Subcutaneous abdominal adipose tissue (tissue), 5 donors: ENCODE results near the gene BSG.

Experiments used
- H3K27ac ChIP-seq: one replicate; pipeline ENCODE4 v1.7.0; 2013; ENCODE audit warnings: low read depth, mild to moderate bottlenecking, inconsistent platforms, low read length, moderate library complexity
- H3K27me3 ChIP-seq, 5 donors: one replicate each; pipeline ENCODE4 v1.7.0; 2013; ENCODE audit warnings: low read length in 5 of 5, inconsistent platforms in 1 of 5; ENCODE audit not compliant: control insufficient read depth in 5 of 5, insufficient read depth in 4 of 5
- H3K36me3 ChIP-seq, 5 donors: one replicate each; pipeline ENCODE4 v1.7.0; 2013; ENCODE audit warnings: low read length in 5 of 5; ENCODE audit not compliant: control insufficient read depth in 5 of 5, insufficient read depth in 5 of 5
- H3K4me1 ChIP-seq, 5 donors: one replicate each; pipeline ENCODE4 v1.7.0; 2013; ENCODE audit warnings: low read length in 5 of 5, mild to moderate bottlenecking in 3 of 5, moderate library complexity in 1 of 5; ENCODE audit not compliant: control insufficient read depth in 5 of 5, insufficient read depth in 5 of 5
- H3K4me3 ChIP-seq, 5 donors: one replicate each; pipeline ENCODE4 v1.7.0; 2013; ENCODE audit warnings: low read length in 5 of 5, low read depth in 1 of 5
- H3K9ac ChIP-seq, 5 donors: one replicate each; pipeline ENCODE4 v1.7.0; 2013; ENCODE audit warnings: low read length in 5 of 5, mild to moderate bottlenecking in 4 of 5, moderate library complexity in 3 of 5
- H3K9me3 ChIP-seq, 5 donors: one replicate each; pipeline ENCODE4 v1.7.0; 2013; ENCODE audit warnings: low read length in 5 of 5; ENCODE audit not compliant: control insufficient read depth in 5 of 5
- donor health status: healthy.
- donor health status: healthy.
- donor health status: healthy.
- donor health status: healthy.
- donor health status: healthy.

The BSG gene

GRCh38 chr19:555474-555808 lies 17.0 kb upstream of the BSG start:
- Histone ChIP-seq H3K4me3 (no peak overlapping the region), H3K9ac (no peak overlapping the region), H3K36me3 (no peaks in the 10 kb centered on the region), H3K27ac (no peak overlapping the region), H3K27me3 (peaks cover 0 to 3% (median 2%) of the 10 kb centered on the region in 5 donors), H3K9me3 (no peaks in the 10 kb centered on the region), H3K4me1 (peaks cover 1 to 27% (median 21%) of the 10 kb centered on the region in 5 donors)

- no peaks in the 10 kb centered on the region for H3K9me3 ChIP-seq
- H3K4me1 ChIP-seq = peaks cover 1 to 25% (median 18%) of the 10 kb centered on the region in 5 donors
- no peaks in the 10 kb centered on the region for H3K36me3 ChIP-seq
- H3K27me3 ChIP-seq = peaks cover 0 to 3% (median 0%) of the 10 kb centered on the region in 5 donors
- H3K27ac ChIP-seq = no peak overlapping the region
- H3K4me3 ChIP-seq = no peak overlapping the region
- no peak overlapping the region for H3K9ac ChIP-seq
These were observed 15.6 kb upstream of the BSG start for GRCh38 chr19:556611-557382.

- H3K9ac ChIP-seq = no peak overlapping the region
- no peak overlapping the region for H3K27ac ChIP-seq
- no peaks in the 10 kb centered on the region for H3K9me3 ChIP-seq
- no peaks in the 10 kb centered on the region for H3K27me3 ChIP-seq
- no peak overlapping the region for H3K4me3 ChIP-seq
- peaks cover 1 to 25% (median 18%) of the 10 kb centered on the region in 5 donors for H3K4me1 ChIP-seq
- H3K36me3 ChIP-seq = no peaks in the 10 kb centered on the region
These were observed 13.5 kb upstream of the BSG start for GRCh38 chr19:558770-559439.

GRCh38 chr19:560121-560520 lies 12.3 kb upstream of the BSG start:
- Histone ChIP-seq H3K9ac (no peak overlapping the region), H3K36me3 (no peaks in the 10 kb centered on the region), H3K27me3 (no peaks in the 10 kb centered on the region), H3K9me3 (no peaks in the 10 kb centered on the region), H3K27ac (no peak overlapping the region), H3K4me1 (peaks cover 1 to 22% (median 18%) of the 10 kb centered on the region in 5 donors), H3K4me3 (no peak overlapping the region)

- Histone ChIP-seq H3K9me3 (no peaks in the 10 kb centered on the region), H3K4me3 (no peak overlapping the region), H3K27ac (no peak overlapping the region), H3K36me3 (no peaks in the 10 kb centered on the region), H3K9ac (no peak overlapping the region), H3K27me3 (no peaks in the 10 kb centered on the region), H3K4me1 (peaks cover 0 to 12% (median 6%) of the 10 kb centered on the region in 5 donors)
These were observed 6.0 kb upstream of the BSG start for GRCh38 chr19:566403-566802.

- H3K27me3 ChIP-seq = no peaks in the 10 kb centered on the region
- peaks cover 0 to 17% (median 10%) of the 10 kb centered on the region in 5 donors for H3K4me1 ChIP-seq
- H3K36me3 ChIP-seq = no peaks in the 10 kb centered on the region
- no peak overlapping the region for H3K9ac ChIP-seq
- no peak overlapping the region for H3K27ac ChIP-seq
- H3K9me3 ChIP-seq = no peaks in the 10 kb centered on the region
- no peak overlapping the region for H3K4me3 ChIP-seq
These were observed 5.6 kb upstream of the BSG start for GRCh38 chr19:566844-567243.

GRCh38 chr19:567296-567900 lies 5.0 kb upstream of the BSG start:
- Histone ChIP-seq H3K9ac (no peak overlapping the region), H3K27me3 (no peaks in the 10 kb centered on the region), H3K4me1 (peaks cover 0 to 19% (median 13%) of the 10 kb centered on the region in 5 donors), H3K9me3 (no peaks in the 10 kb centered on the region), H3K36me3 (no peaks in the 10 kb centered on the region), H3K4me3 (no peak overlapping the region), H3K27ac (no peak overlapping the region)

- Histone ChIP-seq H3K36me3 (no peaks in the 10 kb centered on the region), H3K9ac (no peak overlapping the region), H3K27me3 (no peaks in the 10 kb centered on the region), H3K4me1 (peaks cover 4 to 42% (median 38%) of the 10 kb centered on the region in 5 donors), H3K9me3 (no peaks in the 10 kb centered on the region), H3K27ac (no peak overlapping the region), H3K4me3 (no peak overlapping the region)
These were observed 2.1 kb upstream of the BSG start for GRCh38 chr19:570251-570686.

- H3K27me3 ChIP-seq = no peaks in the 10 kb centered on the region
- peak overlapping the region; percentile 59 to 92 (median 70) for H3K4me3 ChIP-seq
- no peaks in the 10 kb centered on the region for H3K9me3 ChIP-seq
- H3K4me1 ChIP-seq = peaks cover 4 to 49% (median 45%) of the 10 kb centered on the region in 5 donors
- peak overlapping the region in 4 of 5 donors; percentile 13 to 70 (median 46) for H3K9ac ChIP-seq
- H3K36me3 ChIP-seq = no peaks in the 10 kb centered on the region
- H3K27ac ChIP-seq = peak overlapping the region; percentile 40
These were observed 1.3 kb upstream of the BSG start for GRCh38 chr19:570937-571565.
